Measurements from ENCODE around the gene ELOA. TPM values are rescaled to one million over a fixed set of nuclear protein-coding genes. Genes with fewer than 3 reads are reported as not detected.

ELOA gene
- total and polyA plus RNA-seq, 2 of the 13 experiments (the other 11 are each of a cell fraction or from before 2014, with no cell fraction given) = 14.2 to 28.5 TPM

- TF ChIP-seq ATM (IDR thresholded peaks at IDR 0.05; ENCODE audit: borderline replicate concordance) (no peak), ZNF768 (CRISPR knock-in tag; IDR thresholded peaks at IDR 0.05) (peak; percentile 69), KLF11 (CRISPR knock-in tag; IDR thresholded peaks at IDR 0.05) (no peak), IRF1 (CRISPR knock-in tag; IDR thresholded peaks at IDR 0.05; ENCODE audit: low read depth) (no peak), RXRA (CRISPR knock-in tag; IDR thresholded peaks at IDR 0.05) (peak; percentile 53; the same call in 1 of the 2 replicates), CREBL2 (CRISPR knock-in tag; IDR thresholded peaks at IDR 0.05; ENCODE audit: borderline replicate concordance) (no peak), CEBPB (IDR thresholded peaks at IDR 0.05; ENCODE audit: borderline replicate concordance, low read depth, low read length) (no peak), KDM3A (CRISPR knock-in tag; IDR thresholded peaks at IDR 0.05; ENCODE audit: low read depth) (peak; percentile 81), MAF1 (CRISPR knock-in tag; IDR thresholded peaks at IDR 0.05; ENCODE audit: borderline replicate concordance) (no peak), HNF4G (IDR thresholded peaks at IDR 0.05; ENCODE audit: borderline replicate concordance, low read depth, low read length) (peak; percentile 97), HNF4G (CRISPR knock-in tag; IDR thresholded peaks at IDR 0.05; ENCODE audit: borderline replicate concordance, low read depth) (peak; percentile 74; the same call in 1 of the 2 replicates), JUN (CRISPR knock-in tag; IDR thresholded peaks at IDR 0.05) (no peak), HDAC1 (CRISPR knock-in tag; IDR thresholded peaks at IDR 0.05) (no peak), MXI1 (IDR thresholded peaks at IDR 0.05; ENCODE audit: borderline replicate concordance, low read depth, low read length) (peak; percentile 18; the same call in 1 of the 3 replicates), ZKSCAN5 (CRISPR knock-in tag; IDR thresholded peaks at IDR 0.05) (no peak), POLR2AphosphoS2 (IDR thresholded peaks at IDR 0.05; ENCODE audit: low read depth, low read length) (no peak)
- TF ChIP-seq, protein P1, sequence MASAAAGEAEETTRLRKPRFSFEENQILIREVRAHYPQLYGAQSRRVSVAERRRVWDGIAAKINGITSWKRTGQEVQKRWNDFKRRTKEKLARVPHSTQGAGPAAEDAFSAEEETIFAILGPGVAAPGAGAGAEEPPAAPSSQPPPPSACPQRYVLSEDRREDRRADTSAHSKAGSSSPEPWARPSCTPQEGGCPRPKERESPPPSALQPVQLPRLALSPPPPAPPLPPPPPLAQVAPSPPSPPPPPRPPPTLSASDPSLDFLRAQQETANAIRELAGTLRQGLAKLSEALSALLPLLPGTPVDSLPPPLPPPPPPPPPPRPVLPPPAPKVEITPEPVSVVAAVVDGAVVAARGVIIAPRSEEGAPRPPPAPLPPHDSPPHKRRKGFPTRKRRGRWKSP (CRISPR knock-in tag; IDR thresholded peaks at IDR 0.05) = no peak
- TF ChIP-seq, protein P2, sequence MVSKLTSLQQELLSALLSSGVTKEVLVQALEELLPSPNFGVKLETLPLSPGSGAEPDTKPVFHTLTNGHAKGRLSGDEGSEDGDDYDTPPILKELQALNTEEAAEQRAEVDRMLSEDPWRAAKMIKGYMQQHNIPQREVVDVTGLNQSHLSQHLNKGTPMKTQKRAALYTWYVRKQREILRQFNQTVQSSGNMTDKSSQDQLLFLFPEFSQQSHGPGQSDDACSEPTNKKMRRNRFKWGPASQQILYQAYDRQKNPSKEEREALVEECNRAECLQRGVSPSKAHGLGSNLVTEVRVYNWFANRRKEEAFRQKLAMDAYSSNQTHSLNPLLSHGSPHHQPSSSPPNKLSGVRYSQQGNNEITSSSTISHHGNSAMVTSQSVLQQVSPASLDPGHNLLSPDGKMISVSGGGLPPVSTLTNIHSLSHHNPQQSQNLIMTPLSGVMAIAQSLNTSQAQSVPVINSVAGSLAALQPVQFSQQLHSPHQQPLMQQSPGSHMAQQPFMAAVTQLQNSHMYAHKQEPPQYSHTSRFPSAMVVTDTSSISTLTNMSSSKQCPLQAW (CRISPR knock-in tag; IDR thresholded peaks at IDR 0.05) = no peak
- TF ChIP-seq, protein P3, sequence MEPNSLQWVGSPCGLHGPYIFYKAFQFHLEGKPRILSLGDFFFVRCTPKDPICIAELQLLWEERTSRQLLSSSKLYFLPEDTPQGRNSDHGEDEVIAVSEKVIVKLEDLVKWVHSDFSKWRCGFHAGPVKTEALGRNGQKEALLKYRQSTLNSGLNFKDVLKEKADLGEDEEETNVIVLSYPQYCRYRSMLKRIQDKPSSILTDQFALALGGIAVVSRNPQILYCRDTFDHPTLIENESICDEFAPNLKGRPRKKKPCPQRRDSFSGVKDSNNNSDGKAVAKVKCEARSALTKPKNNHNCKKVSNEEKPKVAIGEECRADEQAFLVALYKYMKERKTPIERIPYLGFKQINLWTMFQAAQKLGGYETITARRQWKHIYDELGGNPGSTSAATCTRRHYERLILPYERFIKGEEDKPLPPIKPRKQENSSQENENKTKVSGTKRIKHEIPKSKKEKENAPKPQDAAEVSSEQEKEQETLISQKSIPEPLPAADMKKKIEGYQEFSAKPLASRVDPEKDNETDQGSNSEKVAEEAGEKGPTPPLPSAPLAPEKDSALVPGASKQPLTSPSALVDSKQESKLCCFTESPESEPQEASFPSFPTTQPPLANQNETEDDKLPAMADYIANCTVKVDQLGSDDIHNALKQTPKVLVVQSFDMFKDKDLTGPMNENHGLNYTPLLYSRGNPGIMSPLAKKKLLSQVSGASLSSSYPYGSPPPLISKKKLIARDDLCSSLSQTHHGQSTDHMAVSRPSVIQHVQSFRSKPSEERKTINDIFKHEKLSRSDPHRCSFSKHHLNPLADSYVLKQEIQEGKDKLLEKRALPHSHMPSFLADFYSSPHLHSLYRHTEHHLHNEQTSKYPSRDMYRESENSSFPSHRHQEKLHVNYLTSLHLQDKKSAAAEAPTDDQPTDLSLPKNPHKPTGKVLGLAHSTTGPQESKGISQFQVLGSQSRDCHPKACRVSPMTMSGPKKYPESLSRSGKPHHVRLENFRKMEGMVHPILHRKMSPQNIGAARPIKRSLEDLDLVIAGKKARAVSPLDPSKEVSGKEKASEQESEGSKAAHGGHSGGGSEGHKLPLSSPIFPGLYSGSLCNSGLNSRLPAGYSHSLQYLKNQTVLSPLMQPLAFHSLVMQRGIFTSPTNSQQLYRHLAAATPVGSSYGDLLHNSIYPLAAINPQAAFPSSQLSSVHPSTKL (CRISPR knock-in tag; IDR thresholded peaks at IDR 0.05) = peak; percentile 77
- TF ChIP-seq, protein P4, sequence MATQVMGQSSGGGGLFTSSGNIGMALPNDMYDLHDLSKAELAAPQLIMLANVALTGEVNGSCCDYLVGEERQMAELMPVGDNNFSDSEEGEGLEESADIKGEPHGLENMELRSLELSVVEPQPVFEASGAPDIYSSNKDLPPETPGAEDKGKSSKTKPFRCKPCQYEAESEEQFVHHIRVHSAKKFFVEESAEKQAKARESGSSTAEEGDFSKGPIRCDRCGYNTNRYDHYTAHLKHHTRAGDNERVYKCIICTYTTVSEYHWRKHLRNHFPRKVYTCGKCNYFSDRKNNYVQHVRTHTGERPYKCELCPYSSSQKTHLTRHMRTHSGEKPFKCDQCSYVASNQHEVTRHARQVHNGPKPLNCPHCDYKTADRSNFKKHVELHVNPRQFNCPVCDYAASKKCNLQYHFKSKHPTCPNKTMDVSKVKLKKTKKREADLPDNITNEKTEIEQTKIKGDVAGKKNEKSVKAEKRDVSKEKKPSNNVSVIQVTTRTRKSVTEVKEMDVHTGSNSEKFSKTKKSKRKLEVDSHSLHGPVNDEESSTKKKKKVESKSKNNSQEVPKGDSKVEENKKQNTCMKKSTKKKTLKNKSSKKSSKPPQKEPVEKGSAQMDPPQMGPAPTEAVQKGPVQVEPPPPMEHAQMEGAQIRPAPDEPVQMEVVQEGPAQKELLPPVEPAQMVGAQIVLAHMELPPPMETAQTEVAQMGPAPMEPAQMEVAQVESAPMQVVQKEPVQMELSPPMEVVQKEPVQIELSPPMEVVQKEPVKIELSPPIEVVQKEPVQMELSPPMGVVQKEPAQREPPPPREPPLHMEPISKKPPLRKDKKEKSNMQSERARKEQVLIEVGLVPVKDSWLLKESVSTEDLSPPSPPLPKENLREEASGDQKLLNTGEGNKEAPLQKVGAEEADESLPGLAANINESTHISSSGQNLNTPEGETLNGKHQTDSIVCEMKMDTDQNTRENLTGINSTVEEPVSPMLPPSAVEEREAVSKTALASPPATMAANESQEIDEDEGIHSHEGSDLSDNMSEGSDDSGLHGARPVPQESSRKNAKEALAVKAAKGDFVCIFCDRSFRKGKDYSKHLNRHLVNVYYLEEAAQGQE (IDR thresholded peaks at IDR 0.05; ENCODE audit: borderline replicate concordance in 1 of 2, low read depth in 1 of 2, low read length in 2 of 2) = no peak
Observed at GRCh38 chr1:23809751-23810171, 66.5 kb downstream of the ELOA start (continued).
